Measurements from ENCODE around the gene CSPG4. TPM values are rescaled to one million over a fixed set of nuclear protein-coding genes. Genes with fewer than 3 reads are reported as not detected.

CSPG4 gene
- total and polyA plus RNA-seq, 2 of the 8 experiments (the other 6 are each of a cell fraction or from before 2014, with no cell fraction given): 1.4 to 3.0 TPM

DNA sequence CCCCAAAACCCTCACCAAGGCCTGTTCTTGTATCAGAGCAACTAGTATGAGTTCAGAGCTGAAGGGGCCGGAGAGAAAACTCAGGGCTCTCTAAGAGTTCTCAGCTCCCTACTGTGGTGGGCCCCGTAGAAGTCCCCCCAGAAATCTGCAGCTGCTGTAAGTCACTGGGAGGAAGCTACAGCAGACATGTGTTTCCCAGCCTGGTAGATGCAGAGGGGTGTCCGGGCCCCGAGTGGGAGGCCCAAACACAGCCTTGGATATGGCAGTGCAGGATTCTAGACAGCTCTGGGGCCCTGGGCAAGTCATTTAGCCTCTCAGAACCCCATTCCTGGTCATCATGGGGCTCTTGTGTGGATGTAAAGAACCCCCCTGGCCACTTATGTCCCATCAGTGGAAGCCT lies 39.2 kb upstream of the CSPG4 start (continued):
- TF ChIP-seq FOSL1 (IDR thresholded peaks at IDR 0.05; ENCODE audit: insufficient read depth, low read depth, low read length) (no peak), BCL11A (IDR thresholded peaks at IDR 0.05; ENCODE audit: low read depth in 2 of 2, low read length in 2 of 2) (no peak), SP4 (IDR thresholded peaks at IDR 0.05; ENCODE audit: low read length) (no peak)

All from H1 (cell line).